H1 (cell line): ENCODE data around the gene LRRC74B. TPM values are rescaled to one million over a fixed set of nuclear protein-coding genes. Genes with fewer than 3 reads are reported as not detected.

Source experiments
- ATF2 ChIP-seq: IDR thresholded peaks from 2 replicates; pipeline ENCODE4 v1.6.1; 2012; ENCODE audit warnings: low read length, inconsistent platforms
- BCL11A ChIP-seq, 2 experiments: IDR thresholded peaks; one replicate each; pipeline ENCODE4 v1.6.1; 2011; ENCODE audit warnings: low read depth in 2 of 2, low read length in 2 of 2, mild to moderate bottlenecking in 2 of 2
- CREB1 ChIP-seq: IDR thresholded peaks from 2 replicates; pipeline ENCODE4 v1.6.1; 2012; ENCODE audit warnings: inconsistent platforms
- EZH2 ChIP-seq: fragments of 200-600 bp; sonication (generic); IDR thresholded peaks from 2 replicates; pipeline ENCODE4 v1.7.1; 2012; ENCODE audit warnings: low read depth, mild to moderate bottlenecking, moderate library complexity, low read length, inconsistent platforms; ENCODE audit not compliant: severe bottlenecking
- HDAC2 ChIP-seq, 2 experiments: fragments of 300-600 bp in 1 of 2; sonication (generic) in 1 of 2; IDR thresholded peaks; 2 replicates each; pipeline ENCODE4 v1.6.1; 2011 to 2012; ENCODE audit warnings: low read depth in 2 of 2, low read length in 2 of 2, mild to moderate bottlenecking in 2 of 2, moderate library complexity in 2 of 2, borderline replicate concordance in 1 of 2, inconsistent platforms in 1 of 2
- JUND ChIP-seq: IDR thresholded peaks from 2 replicates; pipeline ENCODE4 v1.6.1; 2011; ENCODE audit warnings: mild to moderate bottlenecking, improper control_type of control experiment, low read length
- NANOG ChIP-seq: IDR thresholded peaks from 2 replicates; pipeline ENCODE4 v1.6.1; 2011; ENCODE audit warnings: low read length, low read depth, mild to moderate bottlenecking, inconsistent platforms; ENCODE audit not compliant: insufficient read depth, poor library complexity, severe bottlenecking
- NRF1 ChIP-seq: IDR thresholded peaks from 2 replicates; pipeline ENCODE4 v1.6.1; 2011; ENCODE audit warnings: mild to moderate bottlenecking, low read depth, low read length, improper control_type of control experiment
- POLR2A ChIP-seq, 2 experiments: IDR thresholded peaks; 1 replicate in 1 of 2; 2 replicates in 1 of 2; pipeline ENCODE4 v1.6.1; 2011; ENCODE audit warnings: low read depth in 2 of 2, low read length in 2 of 2, mild to moderate bottlenecking in 2 of 2; ENCODE audit errors: control extremely low read depth in 1 of 2
- POU5F1 ChIP-seq: IDR thresholded peaks from 2 replicates; pipeline ENCODE4 v1.6.1; 2011; ENCODE audit warnings: low read depth, mild to moderate bottlenecking, low read length, moderate library complexity
- RAD21 ChIP-seq, 2 experiments: IDR thresholded peaks in 1 of 2; conservative IDR thresholded peaks in 1 of 2; 2 replicates each; pipeline ENCODE4 v1.6.1; 2011; ENCODE audit warnings: low read depth in 2 of 2, low read length in 2 of 2, improper control_type of control experiment in 1 of 2, inconsistent platforms in 1 of 2, mild to moderate bottlenecking in 1 of 2, moderate library complexity in 1 of 2
- RXRA ChIP-seq: IDR thresholded peaks from 2 replicates; pipeline ENCODE4 v1.6.1; 2011; ENCODE audit warnings: low read depth, mild to moderate bottlenecking, low read length, moderate library complexity; ENCODE audit not compliant: insufficient read depth
- SAP30 ChIP-seq: fragments of 300-600 bp; sonication (generic); IDR thresholded peaks from 2 replicates; pipeline ENCODE4 v1.7.1; 2012; ENCODE audit warnings: low read length, moderate library complexity, mild to moderate bottlenecking, inconsistent platforms; ENCODE audit not compliant: insufficient read depth, insufficient replicate concordance
- SP4 ChIP-seq: IDR thresholded peaks from 2 replicates; pipeline ENCODE4 v1.6.1; 2012; ENCODE audit warnings: low read length, inconsistent platforms
- SUZ12 ChIP-seq: fragments of 200-600 bp; sonication (generic); IDR thresholded peaks from 2 replicates; pipeline ENCODE4 v1.6.1; 2012; ENCODE audit warnings: mild to moderate bottlenecking, inconsistent platforms, low read length, moderate library complexity, mixed read lengths
- TBP ChIP-seq: IDR thresholded peaks from 2 replicates; pipeline ENCODE4 v1.6.1; 2011; ENCODE audit warnings: low read depth, low read length, improper control_type of control experiment
- TCF12 ChIP-seq: IDR thresholded peaks from 2 replicates; pipeline ENCODE4 v1.6.1; 2011; ENCODE audit warnings: low read depth, mild to moderate bottlenecking, low read length
- USF2 ChIP-seq: IDR thresholded peaks from 2 replicates; pipeline ENCODE4 v1.6.1; 2011; ENCODE audit warnings: low read length, improper control_type of control experiment
- polyA plus RNA-seq, 7 experiments: library from polyadenylated mRNA; depleted of rRNA in 3 of 7; stranded (reverse) in 5 of 7; unstranded in 2 of 7; fragments of >200 nt in 5 of 7; fragments of 200-250 nt in 2 of 7; gene quantifications; 1 replicate in 5 of 7; 2 replicates in 1 of 7; 4 replicates in 1 of 7; pipeline versions ENCODE4 v1.2.1 to v1.2.3, GENCODE V29; 2011 to 2013; ENCODE audit warnings: missing spikeins in 2 of 7, mixed read lengths in 2 of 7
- total RNA-seq: library from RNA; stranded (reverse); fragmentation: NEBNext Ultra II Directional; extraction: Animal tissue kit (Norgen Biotek cat#: 25700); gene quantifications from 2 replicates; pipeline ENCODE4 v1.2.1, GENCODE V29; 2021

The LRRC74B gene
- total and polyA plus RNA-seq, 2 of the 8 experiments (the other 6 are each of a cell fraction or from before 2014, with no cell fraction given): not detected

- no peak for TF ChIP-seq RXRA
- no peak for TF ChIP-seq RAD21 (IDR thresholded peaks at IDR 0.05 in 1 of 2, conservative IDR thresholded peaks at IDR 0.05 in 1 of 2; ENCODE audit: low read depth in 2 of 2, low read length in 2 of 2)
- peak; percentile 67; the same call in 1 of the 2 replicates for TF ChIP-seq TBP
- TF ChIP-seq CREB1: peak; percentile 78
- 0 out of 2 replicates have a peak, but pooled peaks have one; percentile 23 for TF ChIP-seq USF2
- TF ChIP-seq NRF1: peak; percentile 81
- no peak for TF ChIP-seq SAP30
- no peak for TF ChIP-seq SUZ12
- TF ChIP-seq POU5F1: no peak
- TF ChIP-seq POLR2A (IDR thresholded peaks at IDR 0.05; ENCODE audit: control extremely low read depth in 1 of 2, low read depth in 2 of 2, low read length in 2 of 2): peak; percentile 64 to 73
- TF ChIP-seq SP4: no peak
- TF ChIP-seq ATF2: no peak
- peak in 1 of 2 experiments; percentile 92; a peak in 2 of 4 replicates for TF ChIP-seq HDAC2 (IDR thresholded peaks at IDR 0.05; ENCODE audit: borderline replicate concordance in 1 of 2, low read depth in 2 of 2, low read length in 2 of 2)
- no peak for TF ChIP-seq NANOG
- no peak for TF ChIP-seq BCL11A (IDR thresholded peaks at IDR 0.05; ENCODE audit: low read depth in 2 of 2, low read length in 2 of 2)
- TF ChIP-seq TCF12: no peak
- TF ChIP-seq EZH2: no peak
- TF ChIP-seq JUND: no peak
Measured at GRCh38 chr22:21001601-21002325, 44.0 kb upstream of the LRRC74B start, which contains the start of gene THAP7 (continued).
